H1 (cell line): ENCODE data around the gene ARF3. TPM values are rescaled to one million over a fixed set of nuclear protein-coding genes. Genes with fewer than 3 reads are reported as not detected.

ENCODE experiments used
- CTCF ChIA-PET: fragments of 300-600 bp; sonication (Branson Sonifier 250); formaldehyde crosslinking; loops from one replicate; lab custom pipeline; 2021; ENCODE audit not compliant: partially characterized antibody; lab: Charles Lee
- POLR2A ChIA-PET: fragments of 300-600 bp; sonication (Branson Sonifier 250); formaldehyde crosslinking; loops from one replicate; lab custom pipeline; 2021; ENCODE audit warnings: inconsistent platforms; ENCODE audit not compliant: partially characterized antibody; lab: Charles Lee
- DNase-seq, 2 experiments: peaks; one replicate each; pipeline versions ENCODE4 v3.0.0 to v3.0.0-alpha.2; 2010 to 2022; ENCODE audit warnings: low spot score in 2 of 2, low read depth in 1 of 2, mixed read lengths in 1 of 2
- FAIRE-seq: peaks from 2 replicates; lab custom pipeline; 2011; peaks lifted over from hg19 to GRCh38; lab: Jason Lieb, UNC
- H2AFZ ChIP-seq: 2 replicates; pipeline ENCODE4 v1.8.1; 2012; ENCODE audit warnings: low read length, inconsistent platforms
- H2AK5ac ChIP-seq: 2 replicates; pipeline ENCODE4 v1.6.1; 2013; ENCODE audit warnings: low read depth, low read length
- H2BK120ac ChIP-seq: replicated peaks from 2 replicates; pipeline ENCODE3; 2013; ENCODE audit warnings: low read depth, low read length, inconsistent platforms
- H2BK12ac ChIP-seq: 2 replicates; pipeline ENCODE4 v1.6.1; 2013; ENCODE audit warnings: low read depth, low read length
- H2BK15ac ChIP-seq: 2 replicates; pipeline ENCODE4 v1.6.1; 2013; ENCODE audit warnings: low read length
- H2BK20ac ChIP-seq: 2 replicates; pipeline ENCODE4 v1.6.1; 2013; ENCODE audit warnings: low read length
- H2BK5ac ChIP-seq: 2 replicates; pipeline ENCODE4 v1.6.1; 2013; ENCODE audit warnings: low read depth, low read length
- H3K14ac ChIP-seq: 2 replicates; pipeline ENCODE4 v1.6.1; 2013; ENCODE audit warnings: inconsistent platforms; ENCODE audit not compliant: insufficient read length
- H3K18ac ChIP-seq: 2 replicates; pipeline ENCODE4 v1.6.1; 2013; ENCODE audit warnings: low read length; ENCODE audit errors: extremely low read depth
- H3K23ac ChIP-seq: 2 replicates; pipeline ENCODE4 v1.6.1; 2013; ENCODE audit warnings: inconsistent platforms; ENCODE audit not compliant: insufficient read length
- H3K23me2 ChIP-seq: 2 replicates; pipeline ENCODE4 v1.6.1; 2013; ENCODE audit warnings: low read depth, low read length
- H3K27ac ChIP-seq: 2 replicates; pipeline ENCODE4 v1.6.1; 2011; ENCODE audit warnings: low read depth, low read length, inconsistent platforms
- H3K27me3 ChIP-seq, 4 experiments: replicated peaks in 1 of 4; 1 replicate in 1 of 4; 2 replicates in 3 of 4; pipeline versions ENCODE4 v1.6.1 to v1.8.1; 2011 to 2013; ENCODE audit warnings: low read length in 3 of 4, mild to moderate bottlenecking in 3 of 4, inconsistent platforms in 2 of 4, mixed read lengths in 2 of 4, moderate library complexity in 1 of 4; ENCODE audit not compliant: control insufficient read depth in 3 of 4, insufficient read depth in 3 of 4; ENCODE audit errors: extremely low read depth in 1 of 4
- H3K36me3 ChIP-seq, 4 experiments: 2 replicates each; pipeline versions ENCODE4 v1.6.1 to v1.8.1; 2011 to 2013; ENCODE audit warnings: mild to moderate bottlenecking in 4 of 4, low read length in 3 of 4, moderate library complexity in 2 of 4, control low read depth in 1 of 4, inconsistent platforms in 1 of 4; ENCODE audit not compliant: insufficient read depth in 4 of 4, control insufficient read depth in 2 of 4
- H3K4ac ChIP-seq: replicated peaks from 2 replicates; pipeline ENCODE3; 2013; ENCODE audit warnings: low read length, low read depth, mixed read lengths, inconsistent platforms; ENCODE audit not compliant: insufficient read length
- H3K4me1 ChIP-seq, 4 experiments: replicated peaks in 1 of 4; 1 replicate in 1 of 4; 2 replicates in 3 of 4; pipeline versions ENCODE4 v1.6.1 to v1.8.1; 2011 to 2013; ENCODE audit warnings: low read length in 3 of 4, inconsistent platforms in 2 of 4, mixed read lengths in 1 of 4; ENCODE audit not compliant: insufficient read depth in 4 of 4, control insufficient read depth in 3 of 4
- H3K4me2 ChIP-seq, 2 experiments: 2 replicates each; pipeline versions ENCODE4 v1.6.1 to v1.8.1; 2011 to 2013; ENCODE audit warnings: low read depth in 2 of 2, low read length in 2 of 2, control low read depth in 1 of 2, inconsistent platforms in 1 of 2, mild to moderate bottlenecking in 1 of 2; ENCODE audit not compliant: insufficient read depth in 1 of 2
- H3K4me3 ChIP-seq, 4 experiments: fragments of 200-600, 300-600 bp in 1 of 4; sonication (generic), shearing (Covaris generic), sonication (Bioruptor Twin) in 1 of 4; 2 replicates each; pipeline versions ENCODE4 v1.5.1 to v1.8.1; 2011 to 2016; ENCODE audit warnings: low read length in 4 of 4, low read depth in 3 of 4, control low read depth in 2 of 4, inconsistent platforms in 2 of 4, mild to moderate bottlenecking in 2 of 4, mixed read lengths in 1 of 4, moderate library complexity in 1 of 4; ENCODE audit not compliant: insufficient read depth in 2 of 4; ENCODE audit errors: extremely low read depth in 1 of 4
- H3K56ac ChIP-seq: replicated peaks from 2 replicates; pipeline ENCODE3; 2013; ENCODE audit warnings: low read depth, mild to moderate bottlenecking, mixed read lengths, low read length, inconsistent platforms; ENCODE audit not compliant: insufficient read length
- H3K79me1 ChIP-seq: 2 replicates; pipeline ENCODE4 v1.6.1; 2013; ENCODE audit warnings: low read depth, low read length, control low read depth
- H3K79me2 ChIP-seq, 2 experiments: 2 replicates each; pipeline versions ENCODE4 v1.6.1 to v1.8.1; 2012 to 2013; ENCODE audit warnings: low read length in 2 of 2, mild to moderate bottlenecking in 2 of 2, inconsistent platforms in 1 of 2; ENCODE audit not compliant: insufficient read depth in 2 of 2, control insufficient read depth in 1 of 2
- H3K9ac ChIP-seq, 4 experiments: replicated peaks in 1 of 4; 1 replicate in 1 of 4; 2 replicates in 3 of 4; pipeline versions ENCODE4 v1.6.1 to v1.8.1; 2011 to 2013; ENCODE audit warnings: low read depth in 3 of 4, low read length in 3 of 4, control low read depth in 2 of 4, mild to moderate bottlenecking in 2 of 4, moderate library complexity in 2 of 4, inconsistent platforms in 1 of 4; ENCODE audit errors: extremely low read depth in 1 of 4
- H3K9me3 ChIP-seq, 2 experiments: 2 replicates each; pipeline versions ENCODE4 v1.6.1 to v1.8.1; 2012 to 2013; ENCODE audit warnings: mild to moderate bottlenecking in 2 of 2, moderate library complexity in 2 of 2, control low read depth in 1 of 2, inconsistent platforms in 1 of 2, low read depth in 1 of 2, low read length in 1 of 2, mixed read lengths in 1 of 2; ENCODE audit not compliant: insufficient read depth in 2 of 2
- H4K20me1 ChIP-seq, 2 experiments: replicated peaks in 1 of 2; 2 replicates each; pipeline versions ENCODE3 to v1.8.1; 2011 to 2013; ENCODE audit warnings: inconsistent platforms in 2 of 2, low read length in 2 of 2, mild to moderate bottlenecking in 1 of 2; ENCODE audit not compliant: insufficient read depth in 2 of 2, control insufficient read depth in 1 of 2
- H4K5ac ChIP-seq: 2 replicates; pipeline ENCODE4 v1.6.1; 2013; ENCODE audit warnings: low read length, low read depth, mixed read lengths, inconsistent platforms; ENCODE audit not compliant: insufficient read length
- H4K8ac ChIP-seq: 2 replicates; pipeline ENCODE4 v1.8.0; 2013; ENCODE audit warnings: mild to moderate bottlenecking, moderate library complexity, low read length, inconsistent platforms; ENCODE audit not compliant: insufficient read depth; ENCODE audit errors: extremely low read depth
- H4K91ac ChIP-seq: replicated peaks from 2 replicates; pipeline ENCODE3; 2013; ENCODE audit warnings: low read length, mixed read lengths, inconsistent platforms; ENCODE audit not compliant: insufficient read length
- BRCA1 ChIP-seq: IDR thresholded peaks from 2 replicates; pipeline ENCODE4 v1.6.1; 2012; ENCODE audit warnings: low read depth, low read length, improper control_type of control experiment
- CTBP2 ChIP-seq: IDR thresholded peaks from 2 replicates; pipeline ENCODE4 v1.7.0; 2011; ENCODE audit warnings: borderline replicate concordance, mild to moderate bottlenecking, moderate library complexity, mixed read lengths, low read length; ENCODE audit not compliant: insufficient read depth, insufficient read length
- EZH2 ChIP-seq: fragments of 200-600 bp; sonication (generic); IDR thresholded peaks from 2 replicates; pipeline ENCODE4 v1.7.1; 2012; ENCODE audit warnings: low read depth, mild to moderate bottlenecking, moderate library complexity, low read length, inconsistent platforms; ENCODE audit not compliant: severe bottlenecking
- GABPA ChIP-seq: IDR thresholded peaks from 2 replicates; pipeline ENCODE4 v1.6.1; 2011; ENCODE audit warnings: mild to moderate bottlenecking, low read length, moderate library complexity, borderline replicate concordance; ENCODE audit not compliant: insufficient read depth
- KDM4A ChIP-seq: IDR thresholded peaks from one replicate; pipeline ENCODE4 v1.7.1; 2012; ENCODE audit warnings: low read depth, mild to moderate bottlenecking, moderate library complexity, low read length, inconsistent platforms; ENCODE audit not compliant: severe bottlenecking
- POLR2AphosphoS5 ChIP-seq: IDR thresholded peaks from 2 replicates; pipeline ENCODE4 v1.6.1; 2011; ENCODE audit warnings: low read depth, low read length
- RBBP5 ChIP-seq: IDR thresholded peaks from 2 replicates; pipeline ENCODE4 v1.7.1; 2012; ENCODE audit warnings: low read depth, mild to moderate bottlenecking, inconsistent platforms, low read length, moderate library complexity, borderline replicate concordance
- SIN3A ChIP-seq, 2 experiments: IDR thresholded peaks in 1 of 2; conservative IDR thresholded peaks in 1 of 2; 2 replicates each; pipeline ENCODE4 v1.6.1; 2011 to 2012; ENCODE audit warnings: low read length in 2 of 2, improper control_type of control experiment in 1 of 2, low read depth in 1 of 2, mild to moderate bottlenecking in 1 of 2
- SP1 ChIP-seq: IDR thresholded peaks from 2 replicates; pipeline ENCODE4 v1.6.1; 2011; ENCODE audit warnings: low read depth, low read length
- WGBS, 2 experiments: shearing (Covaris generic) in 1 of 2; methylation state at CpG; one replicate each; pipeline versions ENCODE4 v1.1.6 to v1.1.7; 2013 to 2015; ENCODE audit warnings: low lambda C conversion rate in 2 of 2, mixed read lengths in 2 of 2, inconsistent platforms in 1 of 2, low coverage in 1 of 2, missing lambda C conversion rate in 1 of 2; ENCODE audit not compliant: insufficient replicate concordance in 2 of 2, insufficient coverage in 1 of 2, insufficient read length in 1 of 2; ENCODE audit errors: extremely low coverage in 1 of 2, missing lambda C conversion rate in 1 of 2; 5-methylcytosine and 5-hydroxymethylcytosine counted together
- polyA plus RNA-seq, 7 experiments: library from polyadenylated mRNA; depleted of rRNA in 3 of 7; stranded (reverse) in 5 of 7; unstranded in 2 of 7; fragments of >200 nt in 5 of 7; fragments of 200-250 nt in 2 of 7; gene quantifications; 1 replicate in 5 of 7; 2 replicates in 1 of 7; 4 replicates in 1 of 7; pipeline versions ENCODE4 v1.2.1 to v1.2.3, GENCODE V29; 2011 to 2013; ENCODE audit warnings: missing spikeins in 2 of 7, mixed read lengths in 2 of 7
- total RNA-seq: library from RNA; stranded (reverse); fragmentation: NEBNext Ultra II Directional; extraction: Animal tissue kit (Norgen Biotek cat#: 25700); gene quantifications from 2 replicates; pipeline ENCODE4 v1.2.1, GENCODE V29; 2021

ARF3 gene
- total and polyA plus RNA-seq, 2 of the 8 experiments (the other 6 are each of a cell fraction or from before 2014, with no cell fraction given), result 231 to 250 TPM

- Histone ChIP-seq H2BK5ac (no peak overlapping the region), H3K79me2 (no peaks in the 10 kb centered on the region), H2BK12ac (no peak overlapping the region), H3K4me2 (peak overlapping the region; percentile 57 to 87), H3K9ac (no peak overlapping the region; a peak in 1 of 7 replicates), H3K4me3 (peak overlapping the region; percentile 37 to 68 (median 56)), H4K20me1 (peaks cover 0 to 5% of the 10 kb centered on the region in 2 experiments), H2BK20ac (no peak overlapping the region), H3K23ac (no peak overlapping the region), H4K5ac (no peak overlapping the region), H3K4ac (no peak overlapping the region), H3K79me1 (no peaks in the 10 kb centered on the region), H3K27me3 (peaks cover 51 to 70% (median 68%) of the 10 kb centered on the region in 4 experiments), H3K23me2 (peaks cover 21% of the 10 kb centered on the region; the same call in 1 of the 2 replicates), H2AFZ (no peak overlapping the region), H3K27ac (no peak overlapping the region), H4K8ac (peak overlapping the region; percentile 40), H4K91ac (peak overlapping the region; percentile 17), H3K14ac (no peak overlapping the region), H3K36me3 (no peaks in the 10 kb centered on the region; a peak in 1 of 8 replicates), H3K18ac (no peak overlapping the region), H3K4me1 (peaks cover 10 to 29% (median 16%) of the 10 kb centered on the region in 4 experiments), H2BK120ac (no peak overlapping the region), H2BK15ac (no peak overlapping the region), H3K9me3 (0 out of 4 replicates have a peak, but pooled peaks cover 0 to 2% of the 10 kb centered on the region in 2 experiments), H3K56ac (no peak overlapping the region), H2AK5ac (no peak overlapping the region)
- 6% methylated on average over 15 of the region's 48 CpGs; no CpG with 5 or more reads in 1 of the 2 experiments for WGBS, 2 experiments
- DNase-seq (peak in 1 of 2 experiments; percentile 82), FAIRE-seq (no peak)
- ChIA-PET CTCF (interaction anchor here (0.7 to 31.7 kb wide), 21 partner anchors 14 to 336 kb away, joined by 3 to 1336 read pairs (median 5); partner anchors contain the start of genes ARF3, DDX23, DHH and KMT2D), POLR2A (interaction anchor here (0.9 to 5.0 kb wide), 10 partner anchors 10 to 132 kb away, joined by 3 to 24 read pairs (median 7); partner anchors contain the start of genes PRKAG1, TUBA1B and WNT1)
- peak; percentile 24 for TF ChIP-seq EZH2
- no peak for TF ChIP-seq GABPA
- no peak for TF ChIP-seq CTBP2
- TF ChIP-seq RBBP5, result no peak
- no peak for TF ChIP-seq POLR2AphosphoS5
- peak; percentile 70 for TF ChIP-seq KDM4A
- no peak for TF ChIP-seq SP1
- 0 out of 4 replicates have a peak, but pooled peaks have one; percentile 9 to 19 for TF ChIP-seq SIN3A (conservative IDR thresholded peaks at IDR 0.05 in 1 of 2, IDR thresholded peaks at IDR 0.05 in 1 of 2; ENCODE audit: low read depth in 1 of 2, low read length in 2 of 2)
- no peak for TF ChIP-seq BRCA1
Observed at GRCh38 chr12:48998497-48999353, 41.4 kb upstream of the ARF3 start.
